Stimulated activated CD8-positive, alpha-beta memory T cell treated with anti-CD3 and anti-CD28 coated beads, Interleukin-2, amount 100 ng/mL, for 1 hour (primary cell): ENCODE data around the gene TMEM266.

Experiments used
- DNase-seq, 2 donors: peaks; one replicate each; pipeline ENCODE4 v3.0.0-alpha.2; 2020; ENCODE audit warnings: low read depth in 2 of 2

Gene TMEM266

GRCh38 chr15:76184650-76185035 is 124.9 kb downstream of the TMEM266 start:
- no peak for DNase-seq

- no peak for DNase-seq
Measured at GRCh38 chr15:76185716-76186115, 125.9 kb downstream of the TMEM266 start.

GRCh38 chr15:76187163-76187562 is 127.4 kb downstream of the TMEM266 start:
- no peak for DNase-seq

- no peak for DNase-seq
Measured at GRCh38 chr15:76189106-76189505, 129.3 kb downstream of the TMEM266 start.

GRCh38 chr15:76190070-76190564 is 130.3 kb downstream of the TMEM266 start:
- no peak for DNase-seq

GRCh38 chr15:76190751-76191538 is 131.2 kb downstream of the TMEM266 start:
- DNase-seq = peak; percentile 30 to 39

GRCh38 chr15:76191539-76192244 is 131.9 kb downstream of the TMEM266 start:
- DNase-seq = no peak

GRCh38 chr15:76192715-76193114 is 132.9 kb downstream of the TMEM266 start:
- DNase-seq = no peak

- no peak for DNase-seq
Measured at GRCh38 chr15:76193934-76194333, 134.1 kb downstream of the TMEM266 start.

GRCh38 chr15:76195506-76196268 is 135.9 kb downstream of the TMEM266 start:
- no peak for DNase-seq

- no peak for DNase-seq
Measured at GRCh38 chr15:76196269-76197231, 136.8 kb downstream of the TMEM266 start.

- no peak for DNase-seq
Measured at GRCh38 chr15:76197703-76198455, 138.1 kb downstream of the TMEM266 start.

GRCh38 chr15:76198456-76199105 is 138.8 kb downstream of the TMEM266 start:
- DNase-seq = no peak

- DNase-seq = no peak
Measured at GRCh38 chr15:76199106-76200082, 139.6 kb downstream of the TMEM266 start.

GRCh38 chr15:76200083-76200465 is 140.3 kb downstream of the TMEM266 start:
- DNase-seq = no peak

- no peak for DNase-seq
Measured at GRCh38 chr15:76200641-76201105, 140.9 kb downstream of the TMEM266 start.

- no peak for DNase-seq
Measured at GRCh38 chr15:76201536-76202255, 141.9 kb downstream of the TMEM266 start.
